Left ventricle myocardium inferior (tissue), 1 donor: ENCODE results near the gene PTPRG. TPM values are rescaled to one million over a fixed set of nuclear protein-coding genes. Genes with fewer than 3 reads are reported as not detected.

Source experiments
- DNase-seq: peaks from one replicate; pipeline ENCODE4 v3.0.0-alpha.2; 2020
- H3K27ac ChIP-seq: fragments of 200-600 bp; replicated peaks from 2 replicates; pipeline ENCODE4 v1.8.0; 2021
- H3K27me3 ChIP-seq: fragments of 200-600 bp; 2 replicates; pipeline ENCODE4 v1.8.0; 2021; ENCODE audit warnings: low read depth
- H3K36me3 ChIP-seq: fragments of 200-600 bp; 2 replicates; pipeline ENCODE4 v1.8.0; 2021
- H3K4me1 ChIP-seq: fragments of 200-600 bp; 2 replicates; pipeline ENCODE4 v1.8.0; 2021
- H3K4me3 ChIP-seq: fragments of 200-600 bp; 2 replicates; pipeline ENCODE4 v1.8.0; 2021; ENCODE audit warnings: mild to moderate bottlenecking, moderate library complexity
- H3K9me3 ChIP-seq: fragments of 200-600 bp; replicated peaks from 2 replicates; pipeline ENCODE4 v1.8.0; 2021
- CTCF ChIP-seq: fragments of 200-600 bp; IDR thresholded peaks from 2 replicates; pipeline ENCODE4 v1.8.0; 2021; ENCODE audit warnings: antibody characterized with exemption, mild to moderate bottlenecking, borderline replicate concordance
- intact Hi-C: fragments of 100-400 bp; cut with micrococcal nuclease; formaldehyde crosslinking; loops from one replicate; pipeline ENCODE4 v1.11.0; 2022
- total RNA-seq: library from RNA; stranded (reverse); fragmentation: NEBNext Ultra II Directional; extraction: Animal tissue kit (Norgen Biotek cat#: 25700); gene quantifications from one replicate; pipeline ENCODE4 v1.2.1, GENCODE V29; 2021
- donor health status: DM: no; HTN: yes; CAD: no; lungs with severe emphysema.

Gene PTPRG
- total RNA-seq, 1 donor from 2014 or later, result 29.6 TPM

GRCh38 chr3:62046326-62046725 is 485.0 kb downstream of the PTPRG start:
- Histone ChIP-seq H3K36me3 (no peaks in the 10 kb centered on the region), H3K9me3 (no peaks in the 10 kb centered on the region), H3K27ac (no peak overlapping the region), H3K4me3 (no peak overlapping the region), H3K4me1 (peaks cover 20% of the 10 kb centered on the region), H3K27me3 (no peaks in the 10 kb centered on the region)
- DNase-seq, result no peak
- no peak for TF ChIP-seq CTCF
- intact Hi-C loops, result no loop called here

GRCh38 chr3:62048577-62048976 is 487.2 kb downstream of the PTPRG start:
- DNase-seq, result no peak
- H3K4me1 ChIP-seq, result peaks cover 20% of the 10 kb centered on the region
- H3K27me3 ChIP-seq, result no peaks in the 10 kb centered on the region
- no peak overlapping the region for H3K4me3 ChIP-seq
- no peaks in the 10 kb centered on the region for H3K36me3 ChIP-seq
- intact Hi-C loops, result no loop called here
- H3K27ac ChIP-seq, result no peak overlapping the region
- no peaks in the 10 kb centered on the region for H3K9me3 ChIP-seq
- no peak for TF ChIP-seq CTCF

- no peak for TF ChIP-seq CTCF
- no peaks in the 10 kb centered on the region for H3K9me3 ChIP-seq
- H3K4me3 ChIP-seq, result no peak overlapping the region
- peaks cover 22% of the 10 kb centered on the region for H3K4me1 ChIP-seq
- intact Hi-C loops, result no loop called here
- H3K27me3 ChIP-seq, result no peaks in the 10 kb centered on the region
- no peak overlapping the region for H3K27ac ChIP-seq
- no peak for DNase-seq
- no peaks in the 10 kb centered on the region for H3K36me3 ChIP-seq
Observed at GRCh38 chr3:62049033-62049432, 487.7 kb downstream of the PTPRG start.

- no peak overlapping the region for H3K4me3 ChIP-seq
- H3K36me3 ChIP-seq, result no peaks in the 10 kb centered on the region
- intact Hi-C loops, result no loop called here
- peak; percentile 28 for TF ChIP-seq CTCF
- no peak overlapping the region for H3K27ac ChIP-seq
- no peak for DNase-seq
- no peaks in the 10 kb centered on the region for H3K9me3 ChIP-seq
- H3K27me3 ChIP-seq, result no peaks in the 10 kb centered on the region
- H3K4me1 ChIP-seq, result peaks cover 24% of the 10 kb centered on the region
Observed at GRCh38 chr3:62051506-62051905, 490.1 kb downstream of the PTPRG start.

DNA sequence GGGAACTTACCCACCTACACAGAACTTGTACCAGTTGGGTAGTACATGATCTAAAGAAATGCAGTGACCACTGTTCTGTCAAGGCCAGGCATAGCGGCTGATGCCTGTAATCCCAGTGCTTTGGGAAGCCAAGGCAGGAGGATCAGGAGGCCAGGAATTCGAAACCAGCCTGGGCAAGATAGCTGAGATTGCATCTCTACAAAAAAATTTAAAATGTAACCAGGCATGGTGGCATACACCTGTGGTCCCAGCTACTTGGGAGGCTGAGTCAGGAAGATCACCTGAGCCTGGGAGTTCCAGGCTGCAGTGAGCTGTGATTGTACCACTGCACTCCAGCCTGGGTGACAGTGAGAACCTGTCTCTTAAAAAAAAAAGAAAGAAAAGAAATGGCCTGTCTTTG is 491.0 kb downstream of the PTPRG start:
- no peaks in the 10 kb centered on the region for H3K27me3 ChIP-seq
- no peak for DNase-seq
- no peaks in the 10 kb centered on the region for H3K9me3 ChIP-seq
- no peak for TF ChIP-seq CTCF
- H3K4me3 ChIP-seq, result no peak overlapping the region
- H3K36me3 ChIP-seq, result no peaks in the 10 kb centered on the region
- H3K27ac ChIP-seq, result no peak overlapping the region
- intact Hi-C loops, result no loop called here
- H3K4me1 ChIP-seq, result peaks cover 28% of the 10 kb centered on the region

GRCh38 chr3:62056658-62057057 is 495.3 kb downstream of the PTPRG start:
- TF ChIP-seq CTCF, result no peak
- no peak for DNase-seq
- no peak overlapping the region for H3K27ac ChIP-seq
- H3K4me1 ChIP-seq, result peaks cover 20% of the 10 kb centered on the region
- no peaks in the 10 kb centered on the region for H3K36me3 ChIP-seq
- no peak overlapping the region for H3K4me3 ChIP-seq
- H3K9me3 ChIP-seq, result no peaks in the 10 kb centered on the region
- H3K27me3 ChIP-seq, result no peaks in the 10 kb centered on the region
- intact Hi-C loops, result no loop called here
